Stimulated activated CD8-positive, alpha-beta memory T cell treated with anti-CD3 and anti-CD28 coated beads, Interleukin-4, amount 100 ng/mL, for 24 hours (primary cell): ENCODE results near the gene CAPN5.
A peak's percentile ranks its signal among the peaks of the same experiment; 100 is the strongest.
"Not testable (repeated sequence)": the region's sequence is repeated elsewhere in the genome, so short reads cannot be mapped to it uniquely, and the experiment has no call there.

Experiments
- DNase-seq: peaks from one replicate; pipeline ENCODE4 v3.0.0-alpha.2; 2020; ENCODE audit warnings: low read depth

CAPN5 gene

GRCh38 chr11:77066229-77067042 lies at the start of gene CAPN5:
CAPN5 (plus strand) TSS chr11:77066971; CDS start chr11:77084887, 17,916 bp downstream.
- peak; percentile 82 for DNase-seq

GRCh38 chr11:77018396-77018924 lies 48.3 kb upstream of the CAPN5 start:
- not testable (repeated sequence) for DNase-seq

- no peak for DNase-seq
Measured at GRCh38 chr11:77019976-77020595, 46.7 kb upstream of the CAPN5 start.

GRCh38 chr11:77020734-77021133 lies 46.0 kb upstream of the CAPN5 start:
- DNase-seq = no peak

GRCh38 chr11:77024745-77025144 lies 42.0 kb upstream of the CAPN5 start:
- DNase-seq = no peak

- DNase-seq = no peak
Measured at GRCh38 chr11:77026221-77026620, 40.5 kb upstream of the CAPN5 start.

GRCh38 chr11:77026743-77027142 lies 40.0 kb upstream of the CAPN5 start:
- no peak for DNase-seq

- DNase-seq = no peak
Measured at GRCh38 chr11:77027275-77027674, 39.5 kb upstream of the CAPN5 start.

GRCh38 chr11:77029829-77030228 lies 36.9 kb upstream of the CAPN5 start:
- no peak for DNase-seq

GRCh38 chr11:77030834-77031414 lies 35.8 kb upstream of the CAPN5 start:
- DNase-seq = no peak

- no peak for DNase-seq
Measured at GRCh38 chr11:77031599-77031998, 35.2 kb upstream of the CAPN5 start.

GRCh38 chr11:77035039-77035438 lies 31.7 kb upstream of the CAPN5 start:
- DNase-seq = no peak

- no peak for DNase-seq
Measured at GRCh38 chr11:77035580-77035979, 31.2 kb upstream of the CAPN5 start.

- no peak for DNase-seq
Measured at GRCh38 chr11:77036398-77036797, 30.4 kb upstream of the CAPN5 start.

GRCh38 chr11:77037057-77037456 lies 29.7 kb upstream of the CAPN5 start:
- DNase-seq = no peak

- DNase-seq = no peak
Measured at GRCh38 chr11:77038029-77038824, 28.5 kb upstream of the CAPN5 start.

GRCh38 chr11:77038825-77039326 lies 27.9 kb upstream of the CAPN5 start:
- no peak for DNase-seq

- no peak for DNase-seq
Measured at GRCh38 chr11:77039491-77040400, 27.0 kb upstream of the CAPN5 start.

- no peak for DNase-seq
Measured at GRCh38 chr11:77040401-77040777, 26.4 kb upstream of the CAPN5 start.

GRCh38 chr11:77040889-77041288 lies 25.9 kb upstream of the CAPN5 start:
- no peak for DNase-seq
